IMR-90 (cell line): ENCODE results near the gene DISC1. TPM values are rescaled to one million over a fixed set of nuclear protein-coding genes. Genes with fewer than 3 reads are reported as not detected.

Experiments used
- ATAC-seq: fragments of 200-7000 bp; cut with Tn5 transposase; 2 replicates; pipeline ENCODE4 v1.9.1; 2020; ENCODE audit warnings: low read depth, mild to moderate bottlenecking, moderate library complexity
- BruUV-seq: library from RNA; stranded (reverse); fragments of 400-500 nt; replicated peaks from 2 replicates; lab custom pipeline; 2021; lab: Mats Ljungman, UMichigan
- CTCF ChIA-PET: fragments of 300-600 bp; formaldehyde crosslinking; extraction: SDS; loops from one replicate; lab custom pipeline; 2021; ENCODE audit warnings: antibody characterized with exemption; lab: Yijun Ruan, JAX
- POLR2A ChIA-PET: fragments of 300-600 bp; sonication (Branson Sonifier 250); formaldehyde crosslinking; loops from one replicate; lab custom pipeline; 2022; ENCODE audit warnings: antibody characterized with exemption; ENCODE audit not compliant: unreplicated experiment; lab: Charles Lee
- DNase-seq: peaks from one replicate; pipeline ENCODE4 v3.0.0; 2013
- H2AFZ ChIP-seq: replicated peaks from 2 replicates; pipeline ENCODE3; 2013; ENCODE audit warnings: low read length, mild to moderate bottlenecking; ENCODE audit not compliant: poor library complexity
- H2AK5ac ChIP-seq: 2 replicates; pipeline ENCODE4 v1.6.1; 2013; ENCODE audit warnings: low read depth, low read length, inconsistent platforms
- H2AK9ac ChIP-seq: replicated peaks from 2 replicates; pipeline ENCODE3; 2013; ENCODE audit warnings: mild to moderate bottlenecking, low read depth, low read length, moderate library complexity; ENCODE audit not compliant: poor library complexity
- H2BK120ac ChIP-seq: 2 replicates; pipeline ENCODE4 v1.6.1; 2013; ENCODE audit warnings: low read depth, low read length, inconsistent platforms
- H2BK15ac ChIP-seq: 3 replicates; pipeline ENCODE4 v1.6.1; 2013; ENCODE audit warnings: low read depth, low read length, inconsistent platforms
- H2BK20ac ChIP-seq: 2 replicates; pipeline ENCODE4 v1.6.1; 2013; ENCODE audit warnings: low read depth, mild to moderate bottlenecking, inconsistent platforms, low read length, moderate library complexity
- H2BK5ac ChIP-seq: 2 replicates; pipeline ENCODE4 v1.6.1; 2013; ENCODE audit warnings: mild to moderate bottlenecking, low read depth, low read length, inconsistent platforms; ENCODE audit not compliant: poor library complexity, severe bottlenecking
- H3K14ac ChIP-seq: replicated peaks from 2 replicates; pipeline ENCODE4 v1.6.1; 2013; ENCODE audit warnings: low read depth, low read length, inconsistent platforms
- H3K18ac ChIP-seq: 2 replicates; pipeline ENCODE4 v1.6.1; 2013; ENCODE audit warnings: low read depth, low read length, control low read depth
- H3K23ac ChIP-seq: 2 replicates; pipeline ENCODE4 v1.6.1; 2013; ENCODE audit warnings: low read depth, low read length, inconsistent platforms
- H3K27ac ChIP-seq: 2 replicates; pipeline ENCODE4 v1.5.1; 2013; ENCODE audit warnings: mild to moderate bottlenecking, control low read depth, low read length; ENCODE audit not compliant: insufficient read depth
- H3K27me3 ChIP-seq: 2 replicates; pipeline ENCODE4 v1.6.1; 2013; ENCODE audit warnings: low read length; ENCODE audit not compliant: control insufficient read depth, insufficient read depth
- H3K36me3 ChIP-seq: 2 replicates; pipeline ENCODE4 v1.6.1; 2013; ENCODE audit warnings: low read length, mixed read lengths; ENCODE audit not compliant: control insufficient read depth, insufficient read depth
- H3K4ac ChIP-seq: 2 replicates; pipeline ENCODE4 v1.6.1; 2013; ENCODE audit warnings: low read depth, low read length, inconsistent platforms
- H3K4me1 ChIP-seq: 2 replicates; pipeline ENCODE4 v1.6.1; 2013; ENCODE audit warnings: low read length, mixed read lengths; ENCODE audit not compliant: control insufficient read depth, insufficient read depth
- H3K4me2 ChIP-seq: 2 replicates; pipeline ENCODE4 v1.6.1; 2013; ENCODE audit warnings: low read depth, mild to moderate bottlenecking, control low read depth, low read length, moderate library complexity
- H3K4me3 ChIP-seq: 2 replicates; pipeline ENCODE4 v1.5.1; 2013; ENCODE audit warnings: low read depth, mild to moderate bottlenecking, control low read depth, low read length, moderate library complexity; ENCODE audit not compliant: insufficient read depth
- H3K56ac ChIP-seq: 2 replicates; pipeline ENCODE4 v1.6.1; 2013; ENCODE audit warnings: low read length, inconsistent platforms; ENCODE audit not compliant: insufficient read depth; ENCODE audit errors: extremely low read depth
- H3K79me1 ChIP-seq, 2 experiments: 2 replicates each; pipeline ENCODE4 v1.6.1; 2013; ENCODE audit warnings: low read length in 2 of 2, inconsistent platforms in 1 of 2, low read depth in 1 of 2
- H3K9ac ChIP-seq: 2 replicates; pipeline ENCODE4 v1.6.1; 2013; ENCODE audit warnings: low read depth, low read length, control low read depth
- H3K9me1 ChIP-seq: 2 replicates; pipeline ENCODE4 v1.6.1; 2013; ENCODE audit warnings: low read length, inconsistent platforms; ENCODE audit not compliant: insufficient read depth
- H3K9me3 ChIP-seq: 2 replicates; pipeline ENCODE4 v1.6.1; 2013; ENCODE audit warnings: low read length; ENCODE audit not compliant: control insufficient read depth, insufficient read depth
- H4K20me1 ChIP-seq: 2 replicates; pipeline ENCODE4 v1.6.1; 2013; ENCODE audit warnings: low read length, inconsistent platforms; ENCODE audit not compliant: insufficient read depth
- H4K5ac ChIP-seq: 2 replicates; pipeline ENCODE4 v1.6.1; 2013; ENCODE audit warnings: mild to moderate bottlenecking, low read depth, low read length, control low read depth
- H4K8ac ChIP-seq, 2 experiments: 2 replicates each; pipeline ENCODE4 v1.6.1; 2013; ENCODE audit warnings: low read depth in 2 of 2, low read length in 2 of 2, control low read depth in 1 of 2, inconsistent platforms in 1 of 2
- H4K91ac ChIP-seq: 2 replicates; pipeline ENCODE4 v1.6.1; 2013; ENCODE audit warnings: low read depth, low read length, inconsistent platforms; ENCODE audit not compliant: insufficient read depth
- MAFK ChIP-seq: IDR thresholded peaks from 2 replicates; pipeline ENCODE4 v1.6.1; 2012; ENCODE audit warnings: low read depth, low read length, improper control_type of control experiment
- MXI1 ChIP-seq: IDR thresholded peaks from 2 replicates; pipeline ENCODE4 v1.6.1; 2012; ENCODE audit warnings: low read depth, mild to moderate bottlenecking, low read length, moderate library complexity, borderline replicate concordance
- WGBS, 2 experiments: methylation state at CpG; one replicate each; pipeline versions ENCODE4 v1.1.5 to v1.1.7; 2013; ENCODE audit warnings: missing lambda C conversion rate in 2 of 2; ENCODE audit not compliant: insufficient read length in 1 of 2; ENCODE audit errors: extremely low coverage in 2 of 2; 5-methylcytosine and 5-hydroxymethylcytosine counted together
- dilution Hi-C: fragments of 300-500 bp; cut with HindIII; formaldehyde crosslinking; loops from one replicate; pipeline ENCODE4 v1.14.3; 2018; ENCODE audit warnings: low sequenced_read_pairs; ENCODE audit not compliant: unreplicated experiment
- in situ Hi-C: fragments of 300-500 bp; cut with MboI; formaldehyde crosslinking; loops from 3 replicates; pipeline ENCODE4 v1.14.3; 2019; ENCODE audit warnings: low sequenced_read_pairs, inconsistent platforms, mixed read lengths
- intact Hi-C: fragments of 100-400 bp; cut with micrococcal nuclease; formaldehyde crosslinking; loops from 2 replicates; pipeline ENCODE4 v1.10.0; 2022
- polyA plus RNA-seq, 3 experiments: library from polyadenylated mRNA; depleted of rRNA; stranded (reverse); fragments of >200 nt; gene quantifications; 2 replicates each; pipeline ENCODE4 v1.2.3, GENCODE V29; 2012; ENCODE audit warnings: low replicate concordance in 1 of 3
- total RNA-seq: library from RNA; depleted of rRNA; stranded (reverse); fragments of >200 nt; gene quantifications from 2 replicates; pipeline ENCODE4 v1.2.3, GENCODE V29; 2012

Gene DISC1
- total and polyA plus RNA-seq, 2 of the 4 experiments (the other 2 are of a cell fraction) = 2.2 to 7.0 TPM

GRCh38 chr1:231826566-231826965 is 200.0 kb downstream of the DISC1 start:
- ATAC-seq (no peak), DNase-seq (no peak)
- H3K36me3 ChIP-seq = no peaks in the 10 kb centered on the region
- H3K18ac ChIP-seq = no peak overlapping the region
- H3K79me1 ChIP-seq = no peaks in the 10 kb centered on the region
- no peak overlapping the region for H2AK9ac ChIP-seq
- no peak overlapping the region for H3K4ac ChIP-seq
- H3K4me1 ChIP-seq = peaks cover 4% of the 10 kb centered on the region
- no peak overlapping the region for H2BK5ac ChIP-seq
- no peak overlapping the region for H4K5ac ChIP-seq
- no peak overlapping the region; a peak in 1 of 4 replicates for H4K8ac ChIP-seq
- no CpG with 5 or more reads among the region's 1 CpG for WGBS, 2 experiments
- no TSS peak for BruUV-seq
- H4K91ac ChIP-seq = no peak overlapping the region
- dilution Hi-C loops = no loop called here
- intact Hi-C loops = no loop called here
- ChIA-PET POLR2A (no interaction called here), CTCF (no interaction called here)
- no peak overlapping the region for H2AFZ ChIP-seq
- no peak overlapping the region for H3K56ac ChIP-seq
- no peak overlapping the region for H2BK120ac ChIP-seq
- no peak overlapping the region for H3K23ac ChIP-seq
- no peak overlapping the region for H2AK5ac ChIP-seq
- in situ Hi-C loops = no loop called here
- no peak overlapping the region for H3K14ac ChIP-seq
- H3K27me3 ChIP-seq = no peaks in the 10 kb centered on the region
- no peak overlapping the region for H3K27ac ChIP-seq
- H3K9me3 ChIP-seq = no peaks in the 10 kb centered on the region
- no peak overlapping the region for H3K4me2 ChIP-seq
- peaks cover 4% of the 10 kb centered on the region; the same call in 1 of the 2 replicates for H3K9me1 ChIP-seq
- H3K9ac ChIP-seq = no peak overlapping the region
- no peak overlapping the region for H2BK15ac ChIP-seq
- H4K20me1 ChIP-seq = no peaks in the 10 kb centered on the region
- no peak overlapping the region for H3K4me3 ChIP-seq
- H2BK20ac ChIP-seq = no peak overlapping the region; the same call in 1 of the 2 replicates
- TF ChIP-seq MXI1 (no peak), MAFK (peak; percentile 66)
